ENCODE results near the gene PCSK1N. TPM values are rescaled to one million over a fixed set of nuclear protein-coding genes. Genes with fewer than 3 reads are reported as not detected.

The PCSK1N gene
- total RNA-seq, 1 donor from 2014 or later = 46.9 TPM

DNA sequence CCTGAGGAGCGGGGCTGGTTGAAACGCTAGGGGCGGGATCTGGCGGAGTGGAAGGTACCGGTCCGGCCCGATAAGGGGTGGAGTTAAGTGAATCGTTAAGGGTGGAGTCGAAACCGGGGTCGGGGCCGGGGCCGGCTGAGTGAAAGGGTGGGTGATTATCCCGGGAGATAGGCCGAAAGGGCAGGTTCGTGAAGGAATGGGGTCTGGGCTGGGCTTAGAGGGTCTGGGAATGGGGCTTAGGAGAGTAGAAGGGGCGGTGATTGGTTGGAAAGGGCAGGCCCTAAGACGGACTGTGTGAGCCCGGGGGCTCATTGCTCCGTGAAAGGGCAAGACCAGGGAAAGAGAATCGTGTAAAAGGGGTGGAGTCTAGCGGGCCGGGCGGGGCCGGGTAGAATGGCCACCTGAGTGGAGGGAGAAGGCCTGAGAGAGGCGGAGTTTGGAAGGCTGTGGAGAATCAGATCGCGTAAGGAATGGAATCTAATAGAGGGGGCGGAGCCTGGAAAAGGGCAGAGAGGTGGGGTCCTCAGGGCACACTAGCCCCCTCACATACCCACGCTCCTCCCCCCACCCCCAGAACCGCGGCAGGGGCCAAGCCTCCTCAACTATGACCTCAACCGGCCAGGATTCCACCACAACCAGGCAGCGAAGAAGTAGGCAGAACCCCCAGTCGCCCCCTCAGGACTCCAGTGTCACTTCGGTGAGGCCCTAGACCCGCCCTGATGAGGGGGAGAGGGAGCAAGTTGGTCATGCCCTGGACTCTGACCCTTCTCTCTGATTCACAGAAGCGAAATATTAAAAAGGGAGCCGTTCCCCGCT, 33.1 kb downstream of the PCSK1N start:
- no peaks in the 10 kb centered on the region for H3K27me3 Mint-ChIP-seq (ENCODE audit: low read depth)
- H3K36me3 Mint-ChIP-seq = peaks cover 9% of the 10 kb centered on the region
- H3K4me3 Mint-ChIP-seq = peak overlapping the region; percentile 93
- peaks cover 10% of the 10 kb centered on the region for H3K4me1 Mint-ChIP-seq
- H3K9me3 Mint-ChIP-seq = peaks cover 36% of the 10 kb centered on the region
- TF ChIP-seq, protein P1, sequence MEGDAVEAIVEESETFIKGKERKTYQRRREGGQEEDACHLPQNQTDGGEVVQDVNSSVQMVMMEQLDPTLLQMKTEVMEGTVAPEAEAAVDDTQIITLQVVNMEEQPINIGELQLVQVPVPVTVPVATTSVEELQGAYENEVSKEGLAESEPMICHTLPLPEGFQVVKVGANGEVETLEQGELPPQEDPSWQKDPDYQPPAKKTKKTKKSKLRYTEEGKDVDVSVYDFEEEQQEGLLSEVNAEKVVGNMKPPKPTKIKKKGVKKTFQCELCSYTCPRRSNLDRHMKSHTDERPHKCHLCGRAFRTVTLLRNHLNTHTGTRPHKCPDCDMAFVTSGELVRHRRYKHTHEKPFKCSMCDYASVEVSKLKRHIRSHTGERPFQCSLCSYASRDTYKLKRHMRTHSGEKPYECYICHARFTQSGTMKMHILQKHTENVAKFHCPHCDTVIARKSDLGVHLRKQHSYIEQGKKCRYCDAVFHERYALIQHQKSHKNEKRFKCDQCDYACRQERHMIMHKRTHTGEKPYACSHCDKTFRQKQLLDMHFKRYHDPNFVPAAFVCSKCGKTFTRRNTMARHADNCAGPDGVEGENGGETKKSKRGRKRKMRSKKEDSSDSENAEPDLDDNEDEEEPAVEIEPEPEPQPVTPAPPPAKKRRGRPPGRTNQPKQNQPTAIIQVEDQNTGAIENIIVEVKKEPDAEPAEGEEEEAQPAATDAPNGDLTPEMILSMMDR (IDR thresholded peaks at IDR 0.05; ENCODE audit: unreplicated experiment) = no peak
- H3K27ac Mint-ChIP-seq = peak overlapping the region; percentile 99
- DNase-seq (ENCODE audit: low spot score in 2 of 2, unreplicated experiment in 2 of 2) = peak in 1 of 2 experiments; percentile 72

DNA sequence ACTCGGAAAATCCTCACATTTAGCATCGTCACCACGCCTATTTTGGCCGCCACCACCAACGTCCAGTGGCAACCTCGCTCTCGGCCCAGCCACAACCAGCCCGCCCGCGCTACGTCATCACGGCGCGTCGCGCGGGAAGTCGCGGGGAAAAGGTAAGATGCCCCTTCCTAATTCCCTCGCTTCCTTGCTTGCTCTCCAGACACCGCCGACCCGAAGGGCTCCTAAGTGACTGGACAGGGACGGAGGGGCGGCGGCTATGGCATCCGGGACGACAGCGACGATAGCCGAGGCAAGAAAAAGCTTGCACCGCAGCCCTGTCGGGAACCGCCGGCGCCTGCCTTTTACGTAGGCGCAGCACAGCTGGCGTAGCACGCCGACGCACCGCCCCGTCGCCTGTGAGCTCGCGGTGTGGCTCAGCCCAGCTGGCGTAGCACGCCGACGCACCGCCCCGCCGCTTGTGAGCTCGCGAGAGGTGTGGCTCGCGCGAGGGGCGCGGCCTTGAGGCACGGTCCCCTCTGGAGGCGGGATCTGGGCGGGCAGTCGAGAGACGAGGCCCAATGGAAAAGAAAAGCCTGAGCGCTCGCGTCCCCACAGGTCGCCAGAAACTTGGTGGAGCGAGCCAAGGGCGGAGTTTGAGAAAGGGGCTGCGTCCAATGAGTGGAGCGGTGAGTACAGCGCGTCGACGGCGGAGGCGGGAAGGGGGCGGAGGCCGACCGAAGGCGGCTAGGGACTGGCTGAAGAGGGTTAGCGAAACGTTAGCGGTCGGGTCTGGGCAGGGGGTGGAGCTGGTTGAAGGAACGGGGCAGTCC, 33.9 kb downstream of the PCSK1N start, which contains the start of gene HDAC6:
Gene HDAC6 (plus strand): TSS at position 788 of the 809 bp plus-strand sequence. CDS start 626 bp downstream, outside the sequence.
- peak; percentile 90 to 91 for DNase-seq (ENCODE audit: low spot score in 2 of 2, unreplicated experiment in 2 of 2)
- H3K9me3 Mint-ChIP-seq = peaks cover 30% of the 10 kb centered on the region
- TF ChIP-seq, protein P1 (IDR thresholded peaks at IDR 0.05; ENCODE audit: unreplicated experiment) = no peak

DNA sequence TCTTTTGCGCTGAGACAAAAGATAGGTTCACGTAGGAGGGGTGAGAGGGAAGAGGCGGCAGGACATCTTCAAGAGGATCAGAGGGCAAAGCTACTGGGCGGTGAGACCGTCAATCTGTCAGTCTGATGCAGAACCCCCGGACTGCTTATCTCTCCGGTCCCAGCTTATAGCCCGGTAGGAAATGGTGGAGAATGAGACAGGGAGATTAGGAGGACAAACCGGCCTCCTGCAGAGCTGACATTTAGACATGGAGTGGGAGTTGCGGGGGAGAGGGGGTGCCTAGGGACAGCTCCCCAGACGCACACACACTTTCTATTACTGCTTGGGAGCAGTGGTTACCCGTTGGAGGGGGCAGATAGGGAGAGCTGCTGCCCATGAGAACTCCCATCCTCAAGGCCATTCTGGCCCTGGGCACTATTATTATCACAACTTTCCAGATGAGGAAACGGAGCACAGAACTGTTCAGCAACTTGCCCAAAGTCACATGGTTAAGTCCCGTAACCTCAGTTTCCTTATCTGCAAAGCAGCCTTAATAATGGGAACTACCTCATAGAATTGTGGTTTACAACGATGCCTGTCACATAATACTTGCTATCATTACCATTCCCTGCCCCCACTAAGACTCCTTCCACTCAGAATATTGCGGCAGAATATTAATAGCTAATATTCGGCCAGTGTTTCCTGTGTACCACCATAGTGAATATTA, 34.7 kb downstream of the PCSK1N start:
- no peaks in the 10 kb centered on the region for H3K27me3 Mint-ChIP-seq (ENCODE audit: low read depth)
- peaks cover 9% of the 10 kb centered on the region for H3K36me3 Mint-ChIP-seq
- peaks cover 28% of the 10 kb centered on the region for H3K9me3 Mint-ChIP-seq
- H3K4me1 Mint-ChIP-seq = peaks cover 10% of the 10 kb centered on the region
- TF ChIP-seq, protein P1 (IDR thresholded peaks at IDR 0.05; ENCODE audit: unreplicated experiment) = no peak
- peak overlapping the region; percentile 93 for H3K4me3 Mint-ChIP-seq
- no peak for DNase-seq (ENCODE audit: low spot score in 2 of 2, unreplicated experiment in 2 of 2)
- peak overlapping the region; percentile 99 for H3K27ac Mint-ChIP-seq

More for the DNA sequence above, 33.9 kb downstream of the PCSK1N start, which contains the start of gene HDAC6:
- Mint-ChIP-seq H3K27me3 (ENCODE audit: low read depth) (no peaks in the 10 kb centered on the region), H3K4me1 (peaks cover 10% of the 10 kb centered on the region), H3K27ac (peak within 1 kb of the TSS; percentile 99), H3K36me3 (peaks cover 9% of the 10 kb centered on the region), H3K4me3 (peak within 1 kb of the TSS; percentile 93)

DNA sequence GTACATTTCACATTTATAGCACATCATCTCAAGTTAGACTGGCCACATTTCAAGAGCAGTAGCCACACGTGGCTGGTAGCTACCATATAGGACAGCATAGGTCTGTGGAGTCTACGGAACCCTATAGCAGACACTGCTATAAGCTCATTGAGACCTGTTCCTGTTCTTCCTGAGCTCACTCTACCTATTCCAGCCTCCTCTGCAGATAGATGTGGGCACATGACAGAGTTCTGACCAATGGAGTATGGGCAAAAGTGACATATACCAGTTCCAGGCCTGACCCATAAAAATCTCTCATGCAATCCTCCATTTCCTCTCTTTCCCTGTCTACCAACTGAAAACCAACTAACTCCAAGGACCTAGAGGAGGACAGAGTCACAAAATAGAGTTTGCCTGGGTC, 37.1 kb downstream of the PCSK1N start:
- Mint-ChIP-seq H3K27ac (no peak overlapping the region), H3K4me3 (no peak overlapping the region), H3K27me3 (ENCODE audit: low read depth) (no peaks in the 10 kb centered on the region), H3K9me3 (peaks cover 20% of the 10 kb centered on the region), H3K36me3 (no peaks in the 10 kb centered on the region), H3K4me1 (peaks cover 13% of the 10 kb centered on the region)
- TF ChIP-seq, protein P1 (IDR thresholded peaks at IDR 0.05; ENCODE audit: unreplicated experiment) = no peak
- DNase-seq (ENCODE audit: low spot score in 2 of 2, unreplicated experiment in 2 of 2) = no peak

DNA sequence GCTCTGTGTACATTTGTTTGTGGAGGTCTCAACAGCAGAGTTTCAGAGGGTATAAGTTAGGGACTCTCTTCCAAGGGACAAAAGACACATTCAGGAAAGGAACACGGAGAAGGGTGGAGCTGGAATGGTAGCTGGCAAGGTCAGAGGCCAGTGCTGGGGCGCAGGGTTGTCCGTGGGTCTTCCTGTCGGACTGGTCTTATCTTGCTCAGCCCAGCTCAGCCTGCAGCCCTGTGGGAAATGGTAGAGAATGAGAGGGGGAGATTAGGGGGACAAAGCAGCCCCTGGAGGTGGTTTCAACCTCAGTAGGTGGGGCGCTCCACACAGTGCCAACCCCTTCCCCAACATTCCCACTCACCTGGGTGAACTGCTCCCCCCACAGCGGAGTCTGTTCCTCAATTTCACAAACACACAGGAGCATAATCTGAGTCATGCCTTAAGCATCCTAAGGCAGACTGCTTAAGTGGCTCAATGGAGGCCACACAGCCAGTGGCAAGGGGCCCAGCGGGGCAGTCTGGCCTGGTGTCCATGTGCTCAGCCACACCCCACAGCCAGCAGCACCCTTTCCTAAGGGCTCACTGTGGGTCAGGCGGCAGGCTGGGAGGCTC, 40.4 kb downstream of the PCSK1N start:
- no peak overlapping the region for H3K27ac Mint-ChIP-seq

More for the DNA sequence above, 40.4 kb downstream of the PCSK1N start:
- H3K4me1 Mint-ChIP-seq = peaks cover 3% of the 10 kb centered on the region
- DNase-seq (ENCODE audit: low spot score in 2 of 2, unreplicated experiment in 2 of 2) = no peak
- peaks cover 13% of the 10 kb centered on the region for H3K9me3 Mint-ChIP-seq
- H3K36me3 Mint-ChIP-seq = no peaks in the 10 kb centered on the region
- no peak overlapping the region for H3K4me3 Mint-ChIP-seq
- TF ChIP-seq, protein P1 (IDR thresholded peaks at IDR 0.05; ENCODE audit: unreplicated experiment) = no peak
- H3K27me3 Mint-ChIP-seq (ENCODE audit: low read depth) = no peaks in the 10 kb centered on the region

Measured in mesothelial cell of epicardium (in vitro differentiated cells).